ENCODE data around the gene SPTBN4.
A peak's percentile ranks its signal among the peaks of the same experiment; 100 is the strongest.
"Not testable (repeated sequence)": the region's sequence is repeated elsewhere in the genome, so short reads cannot be mapped to it uniquely, and the experiment has no call there.

Gene SPTBN4

GRCh38 chr19:40534148-40534547 is 67.3 kb downstream of the SPTBN4 start:
- DNase-seq, result no peak

GRCh38 chr19:40539070-40539469 is 72.3 kb downstream of the SPTBN4 start:
- no peak for DNase-seq

DNA sequence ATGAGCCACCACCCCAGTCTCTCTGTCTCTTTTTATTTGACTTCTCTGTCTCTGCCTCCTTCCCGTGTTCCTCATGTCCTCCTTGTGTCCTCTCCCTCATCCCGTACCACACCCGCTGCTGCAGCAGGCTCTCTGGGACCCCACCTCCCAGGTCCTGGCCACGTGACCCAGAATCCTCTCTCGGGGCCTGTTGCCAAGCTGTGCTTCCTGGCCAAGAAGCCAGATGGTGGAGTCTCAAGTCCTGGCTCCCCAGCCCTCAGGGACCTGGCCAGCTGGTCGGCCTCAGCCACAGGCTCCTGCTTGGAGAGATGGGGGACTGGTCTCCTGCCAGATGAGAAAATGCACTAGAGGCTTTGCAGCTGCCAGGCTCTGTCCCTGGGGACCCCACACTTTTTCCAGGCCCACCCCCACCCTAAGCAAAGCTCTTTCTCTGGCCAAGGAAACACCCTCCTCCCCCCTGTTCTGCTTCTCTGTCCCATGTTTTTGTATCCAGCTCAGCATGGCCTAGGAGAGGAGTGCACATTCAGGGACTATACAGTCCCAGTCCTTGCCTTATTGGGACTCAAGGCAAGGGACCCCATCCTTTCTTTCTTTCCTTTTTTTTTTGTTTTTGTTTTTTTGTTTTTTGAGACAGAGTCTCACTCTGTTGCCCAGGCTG is 75.5 kb downstream of the SPTBN4 start:
- peak; percentile 64 for DNase-seq

- no peak for DNase-seq
Observed at GRCh38 chr19:40543029-40543597, 76.3 kb downstream of the SPTBN4 start.

- DNase-seq, result not testable (repeated sequence)
Observed at GRCh38 chr19:40546153-40546841, 79.5 kb downstream of the SPTBN4 start.

DNA sequence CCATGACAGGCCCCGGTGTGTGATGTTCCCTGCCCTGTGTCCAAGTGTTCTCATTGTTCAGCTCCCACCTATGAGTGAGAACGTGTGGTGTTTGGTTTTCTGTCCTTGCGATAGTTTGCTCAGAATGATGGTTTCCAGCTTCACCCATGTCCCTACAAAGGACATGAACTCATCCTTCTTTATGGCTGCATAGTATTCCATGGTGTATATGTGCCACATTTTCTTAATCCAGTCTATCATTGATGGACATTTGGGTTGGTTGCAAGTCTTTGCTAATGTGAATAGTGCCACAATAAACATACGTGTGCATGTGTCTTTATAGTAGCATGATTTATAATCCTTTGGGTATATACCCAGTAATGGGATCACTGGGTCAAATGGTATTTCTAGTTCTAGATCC is 80.4 kb downstream of the SPTBN4 start:
- DNase-seq, result not testable (repeated sequence)

DNA sequence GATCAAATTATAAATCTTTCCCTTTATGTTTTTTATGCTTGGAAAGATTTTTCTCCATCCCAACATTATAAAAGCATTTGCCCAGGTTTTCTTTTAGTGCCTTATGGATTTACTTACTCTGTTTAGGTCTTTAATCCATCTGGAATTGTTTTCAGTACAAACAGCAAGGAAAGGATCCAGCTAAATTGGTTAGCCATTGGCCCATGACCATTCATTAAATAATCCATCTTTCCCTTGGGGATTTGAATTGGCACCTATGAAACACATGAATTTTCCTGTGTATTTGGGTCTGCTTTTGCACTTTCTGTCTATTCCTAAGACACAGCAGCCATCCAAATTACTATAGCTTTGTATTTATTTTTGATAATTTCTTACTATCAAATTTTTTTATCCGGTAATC is 81.0 kb downstream of the SPTBN4 start:
- no peak for DNase-seq

DNA sequence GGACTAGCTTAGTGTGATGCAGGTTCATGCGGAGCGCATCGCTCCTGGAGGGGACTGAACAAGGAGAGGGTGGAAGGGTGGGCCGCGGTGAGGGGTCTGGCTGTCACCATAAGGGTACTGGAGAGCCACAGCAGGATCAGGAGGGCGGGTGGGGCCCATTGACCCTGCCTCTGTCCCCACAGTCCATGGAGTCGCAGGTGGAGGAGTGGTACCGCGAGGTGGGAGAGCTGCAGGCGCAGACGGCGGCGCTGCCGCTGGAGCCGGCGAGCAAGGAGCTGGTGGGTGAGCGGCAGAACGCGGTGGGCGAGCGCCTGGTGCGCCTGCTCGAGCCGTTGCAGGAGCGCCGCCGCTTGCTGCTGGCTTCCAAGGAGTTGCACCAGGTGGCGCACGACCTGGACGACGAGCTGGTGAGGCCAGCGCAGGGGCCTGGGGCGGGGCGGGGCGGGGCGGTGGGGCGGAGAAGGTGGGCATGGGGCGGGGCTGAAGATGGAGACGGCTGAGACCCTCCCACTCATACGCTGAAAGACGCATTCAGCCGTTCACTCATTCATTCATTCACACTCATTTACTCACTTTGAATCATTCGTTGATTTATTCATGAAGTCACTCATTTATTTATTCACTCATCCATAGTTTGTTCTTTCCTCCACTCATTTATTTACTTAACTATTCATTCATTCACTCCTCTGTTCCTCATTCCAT is 82.4 kb downstream of the SPTBN4 start:
- peak; percentile 86 for DNase-seq

DNA sequence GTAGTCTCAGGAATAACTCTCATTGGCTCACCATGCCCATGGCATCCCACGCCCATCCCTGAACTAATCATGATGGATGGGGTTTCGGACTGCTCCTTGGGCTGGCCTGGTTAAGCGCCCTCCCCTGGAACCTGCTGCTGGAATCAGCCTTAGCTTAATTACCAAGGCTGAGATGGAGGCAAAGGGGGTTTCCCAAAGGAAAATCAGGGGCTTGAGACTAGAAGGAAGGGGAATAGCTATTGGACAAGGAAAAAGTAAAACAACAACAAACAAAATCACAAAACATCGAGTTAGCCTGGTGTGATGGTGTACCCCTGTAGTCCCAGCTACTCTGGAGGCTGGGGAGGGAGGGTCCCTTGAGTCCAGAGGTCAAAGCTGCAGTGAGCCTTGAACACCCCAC is 84.2 kb downstream of the SPTBN4 start:
- DNase-seq, result no peak

- DNase-seq, result no peak
Observed at GRCh38 chr19:40552848-40553247, 86.0 kb downstream of the SPTBN4 start.

- no peak for DNase-seq
Observed at GRCh38 chr19:40553885-40554857, 87.4 kb downstream of the SPTBN4 start.

GRCh38 chr19:40555978-40556689 is 89.3 kb downstream of the SPTBN4 start:
- DNase-seq, result no peak

DNA sequence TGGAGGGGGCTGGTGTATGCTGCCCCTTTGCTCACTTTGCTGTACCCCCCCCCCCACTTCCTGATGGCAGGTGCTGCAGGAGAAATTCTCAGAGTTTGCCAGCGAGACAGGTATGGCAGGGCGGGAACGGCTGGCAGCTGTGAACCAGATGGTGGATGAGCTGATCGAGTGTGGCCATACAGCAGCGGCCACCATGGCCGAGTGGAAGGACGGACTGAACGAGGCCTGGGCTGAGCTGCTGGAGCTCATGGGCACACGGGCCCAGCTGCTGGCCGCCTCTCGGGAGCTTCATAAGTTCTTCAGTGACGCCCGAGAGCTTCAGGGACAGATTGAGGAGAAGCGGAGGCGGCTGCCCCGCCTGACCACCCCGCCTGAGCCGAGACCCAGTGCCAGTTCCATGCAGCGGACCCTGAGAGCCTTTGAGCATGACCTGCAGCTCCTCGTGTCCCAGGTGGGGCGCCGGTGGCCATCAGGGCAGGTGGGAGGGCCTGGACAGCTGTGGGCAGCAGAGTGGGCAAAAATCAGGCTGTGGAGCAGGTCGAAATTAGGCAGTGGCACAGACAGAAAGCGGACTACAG is 90.2 kb downstream of the SPTBN4 start:
- DNase-seq, result no peak

DNA sequence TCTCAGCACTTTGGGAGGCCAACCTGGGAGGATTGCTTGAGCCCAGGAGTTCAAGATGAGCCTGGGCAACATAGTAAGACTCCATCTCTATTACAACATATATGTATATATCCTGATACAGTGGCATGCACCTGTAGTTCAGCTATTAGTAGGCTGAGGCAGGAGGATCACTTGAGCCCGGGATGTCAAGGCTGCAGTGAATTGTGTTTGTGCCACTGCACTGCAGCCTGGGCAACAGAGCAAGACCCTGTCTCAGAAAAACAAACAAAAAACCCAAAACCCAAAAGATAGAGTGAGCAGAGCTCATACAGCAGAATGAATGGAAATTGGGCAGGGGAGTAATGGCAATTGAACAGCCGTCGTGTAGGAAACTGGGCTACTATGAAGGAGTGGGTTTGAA is 92.6 kb downstream of the SPTBN4 start:
- no peak for DNase-seq

GRCh38 chr19:40560092-40560507 is 93.3 kb downstream of the SPTBN4 start:
- no peak for DNase-seq

DNA sequence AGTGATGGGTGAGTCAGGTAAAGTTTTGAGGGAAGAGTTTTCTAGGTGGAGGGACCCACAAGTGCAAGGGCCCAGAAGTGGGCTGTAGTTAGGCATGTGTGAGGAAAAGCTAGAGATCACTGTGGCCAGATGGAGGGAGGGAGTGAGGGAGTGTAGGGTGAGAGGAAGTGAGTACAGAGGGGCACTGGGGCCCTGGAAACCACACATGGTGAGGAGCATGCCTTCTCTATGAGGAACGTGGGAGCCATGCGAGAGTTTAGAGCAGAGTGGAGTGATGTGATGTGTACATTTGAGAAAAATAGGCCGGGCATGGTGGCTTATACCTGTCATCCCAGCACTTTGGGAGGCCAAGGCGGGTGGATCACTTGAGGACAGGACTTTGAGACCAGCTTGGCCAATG is 95.1 kb downstream of the SPTBN4 start:
- DNase-seq, result no peak

DNA sequence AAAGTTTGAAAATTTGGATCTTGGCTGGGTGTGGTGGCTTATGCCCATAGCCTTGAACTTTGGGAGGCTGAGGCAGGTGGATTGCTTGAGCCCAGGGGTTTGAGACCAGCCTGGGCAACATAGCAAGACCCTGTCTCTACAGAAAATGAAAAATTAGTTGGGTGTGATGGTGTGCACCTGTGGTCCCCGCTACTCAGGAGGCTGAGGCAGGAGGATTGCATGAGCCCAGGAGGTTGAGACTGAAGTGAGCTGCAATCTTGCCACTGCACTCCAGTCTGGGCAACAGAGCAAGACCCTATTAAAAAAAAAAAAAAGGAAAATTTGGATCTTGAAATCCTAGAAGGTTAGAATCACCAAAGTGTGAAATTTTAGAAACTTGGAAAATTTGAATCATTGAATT is 97.7 kb downstream of the SPTBN4 start:
- not testable (repeated sequence) for DNase-seq

DNA sequence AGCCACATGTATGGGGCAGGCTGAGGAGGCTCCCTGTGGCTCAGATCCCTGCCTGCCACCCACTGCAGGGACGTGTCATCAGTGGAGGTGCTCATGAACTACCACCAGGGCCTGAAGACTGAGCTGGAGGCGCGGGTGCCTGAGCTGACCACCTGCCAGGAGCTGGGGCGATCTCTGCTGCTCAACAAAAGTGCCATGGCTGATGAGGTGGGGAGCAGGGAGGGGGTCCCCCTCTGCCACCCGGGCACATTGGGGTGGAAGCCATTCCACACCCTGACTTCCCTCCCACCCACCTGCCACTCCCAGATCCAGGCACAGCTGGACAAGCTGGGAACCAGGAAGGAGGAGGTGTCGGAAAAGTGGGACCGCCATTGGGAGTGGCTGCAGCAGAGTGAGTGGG is 98.6 kb downstream of the SPTBN4 start:
- DNase-seq, result no peak

GRCh38 chr19:40565910-40566495 is 99.2 kb downstream of the SPTBN4 start:
- no peak for DNase-seq

DNA sequence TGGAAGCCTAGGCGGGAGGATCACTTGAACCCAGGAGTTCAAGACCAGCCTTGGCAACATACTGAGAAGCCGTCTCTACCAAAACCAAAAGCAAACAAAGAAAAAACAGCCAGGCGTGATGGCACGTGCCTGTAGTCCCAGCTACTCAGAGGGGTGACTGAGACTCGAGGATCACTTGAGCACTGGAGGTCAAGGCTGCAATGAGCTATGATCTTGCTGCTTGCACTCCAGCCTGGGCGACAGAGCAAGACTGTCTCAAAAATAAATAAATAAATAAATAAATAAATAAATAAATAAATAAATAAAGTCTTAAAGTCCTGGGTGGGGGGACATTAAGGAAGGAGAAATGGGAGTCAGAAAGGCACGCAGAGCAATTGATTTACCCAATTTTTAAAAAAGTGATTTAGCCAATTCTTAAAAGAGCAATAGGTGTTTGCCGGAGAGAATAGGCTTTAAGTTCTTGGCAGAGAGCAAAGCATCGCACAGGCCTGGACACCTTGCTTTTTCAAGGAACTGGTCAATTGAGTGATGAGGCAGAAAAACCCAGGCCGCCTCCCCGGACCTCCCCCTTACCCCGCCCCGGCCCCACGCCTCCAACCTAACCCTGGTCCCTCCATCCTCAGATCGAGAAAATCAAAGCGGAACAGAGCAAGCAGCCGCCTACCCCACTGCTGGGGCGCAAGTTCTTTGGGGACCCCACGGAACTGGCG is 100.4 kb downstream of the SPTBN4 start:
- no peak for DNase-seq
